ENCODE measurements around the gene ACTL7A.

The ACTL7A gene

DNA sequence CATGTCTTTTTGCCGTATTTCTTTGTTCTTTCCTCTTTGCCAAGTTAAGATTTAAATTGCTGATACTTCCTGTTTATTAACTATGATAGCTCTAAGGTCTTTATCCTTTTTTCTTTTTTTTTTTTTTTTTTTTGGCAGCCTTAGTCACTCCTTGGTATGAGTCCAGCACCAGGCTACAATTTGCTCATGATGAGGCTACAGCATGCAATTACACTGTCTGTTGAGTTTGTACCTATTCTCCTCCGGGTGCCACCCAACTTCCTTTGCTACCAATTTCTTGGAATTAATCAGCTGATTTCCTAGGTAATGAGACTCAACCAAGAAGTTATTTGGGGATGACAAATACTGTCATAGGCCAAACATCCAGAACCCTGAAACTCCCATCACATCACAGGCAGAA is 31.8 kb upstream of the ACTL7A start:
- DNase-seq (ENCODE audit: low read depth, low spot score) = no peak
- TF ChIP-seq, protein P1, sequence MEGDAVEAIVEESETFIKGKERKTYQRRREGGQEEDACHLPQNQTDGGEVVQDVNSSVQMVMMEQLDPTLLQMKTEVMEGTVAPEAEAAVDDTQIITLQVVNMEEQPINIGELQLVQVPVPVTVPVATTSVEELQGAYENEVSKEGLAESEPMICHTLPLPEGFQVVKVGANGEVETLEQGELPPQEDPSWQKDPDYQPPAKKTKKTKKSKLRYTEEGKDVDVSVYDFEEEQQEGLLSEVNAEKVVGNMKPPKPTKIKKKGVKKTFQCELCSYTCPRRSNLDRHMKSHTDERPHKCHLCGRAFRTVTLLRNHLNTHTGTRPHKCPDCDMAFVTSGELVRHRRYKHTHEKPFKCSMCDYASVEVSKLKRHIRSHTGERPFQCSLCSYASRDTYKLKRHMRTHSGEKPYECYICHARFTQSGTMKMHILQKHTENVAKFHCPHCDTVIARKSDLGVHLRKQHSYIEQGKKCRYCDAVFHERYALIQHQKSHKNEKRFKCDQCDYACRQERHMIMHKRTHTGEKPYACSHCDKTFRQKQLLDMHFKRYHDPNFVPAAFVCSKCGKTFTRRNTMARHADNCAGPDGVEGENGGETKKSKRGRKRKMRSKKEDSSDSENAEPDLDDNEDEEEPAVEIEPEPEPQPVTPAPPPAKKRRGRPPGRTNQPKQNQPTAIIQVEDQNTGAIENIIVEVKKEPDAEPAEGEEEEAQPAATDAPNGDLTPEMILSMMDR (IDR thresholded peaks at IDR 0.05; ENCODE audit: low read depth, low read length) = no peak
- no peak overlapping the region for H3K4me3 ChIP-seq (ENCODE audit: low read depth, low read length)
- in situ Hi-C loops (cut with HindIII; ENCODE audit: low sequenced_read_pairs) = no loop called here

- TF ChIP-seq, protein P1 (IDR thresholded peaks at IDR 0.05; ENCODE audit: low read depth, low read length) = no peak
- H3K4me3 ChIP-seq (ENCODE audit: low read depth, low read length) = no peak overlapping the region
- DNase-seq (ENCODE audit: low read depth, low spot score) = no peak
- in situ Hi-C loops (cut with HindIII; ENCODE audit: low sequenced_read_pairs) = no loop called here
These were observed 30.4 kb upstream of the ACTL7A start for GRCh38 chr9:108831496-108832178.

- TF ChIP-seq, protein P1 (IDR thresholded peaks at IDR 0.05; ENCODE audit: low read depth, low read length) = no peak
- DNase-seq (ENCODE audit: low read depth, low spot score) = no peak
- in situ Hi-C loops (cut with HindIII; ENCODE audit: low sequenced_read_pairs) = no loop called here
- no peak overlapping the region for H3K4me3 ChIP-seq (ENCODE audit: low read depth, low read length)
These were observed 29.9 kb upstream of the ACTL7A start for GRCh38 chr9:108832179-108832500.

- H3K4me3 ChIP-seq (ENCODE audit: low read depth, low read length) = no peak overlapping the region
- in situ Hi-C loops (cut with HindIII; ENCODE audit: low sequenced_read_pairs) = no loop called here
- no peak for DNase-seq (ENCODE audit: low read depth, low spot score)
- TF ChIP-seq, protein P1 (IDR thresholded peaks at IDR 0.05; ENCODE audit: low read depth, low read length) = no peak
These were observed 27.0 kb upstream of the ACTL7A start for GRCh38 chr9:108834959-108835665.

- H3K4me3 ChIP-seq (ENCODE audit: low read depth, low read length) = no peak overlapping the region
- in situ Hi-C loops (cut with HindIII; ENCODE audit: low sequenced_read_pairs) = no loop called here
- DNase-seq (ENCODE audit: low read depth, low spot score) = no peak
- TF ChIP-seq, protein P1 (IDR thresholded peaks at IDR 0.05; ENCODE audit: low read depth, low read length) = no peak
These were observed 26.2 kb upstream of the ACTL7A start for GRCh38 chr9:108835831-108836230.

GRCh38 chr9:108836319-108836718 is 25.7 kb upstream of the ACTL7A start:
- in situ Hi-C loops (cut with HindIII; ENCODE audit: low sequenced_read_pairs) = no loop called here
- no peak overlapping the region for H3K4me3 ChIP-seq (ENCODE audit: low read depth, low read length)
- TF ChIP-seq, protein P1 (IDR thresholded peaks at IDR 0.05; ENCODE audit: low read depth, low read length) = no peak
- DNase-seq (ENCODE audit: low read depth, low spot score) = no peak
